HepG2 (cell line): Measurements from ENCODE around the gene CD68. TPM values are rescaled to one million over a fixed set of nuclear protein-coding genes. Genes with fewer than 3 reads are reported as not detected.

Source experiments
- ARNT2 ChIP-seq: sonication (generic); formaldehyde crosslinking; IDR thresholded peaks from 2 replicates; pipeline ENCODE4 v1.8.0; 2022; ENCODE audit warnings: mild to moderate bottlenecking, low read depth, missing genetic modification reagents, moderate library complexity
- CENPX ChIP-seq: sonication (generic); formaldehyde crosslinking; IDR thresholded peaks from 2 replicates; pipeline ENCODE4 v1.9.0; 2021; ENCODE audit warnings: mild to moderate bottlenecking, missing genetic modification reagents, moderate library complexity
- CREB1 ChIP-seq, 2 experiments: fragments of 450-650 bp in 1 of 2; IDR thresholded peaks; 2 replicates each; pipeline ENCODE4 v1.6.1; 2016 to 2017; ENCODE audit warnings: control low read depth in 1 of 2, mild to moderate bottlenecking in 1 of 2, missing compliant biosample characterization in 1 of 2, missing genetic modification characterization in 1 of 2
- DR1 ChIP-seq: sonication (generic); formaldehyde crosslinking; IDR thresholded peaks from 2 replicates; pipeline ENCODE4 v1.8.0; 2021; ENCODE audit warnings: mild to moderate bottlenecking, missing genetic modification reagents, inconsistent platforms
- ETV6 ChIP-seq: sonication (generic); formaldehyde crosslinking; conservative IDR thresholded peaks from 2 replicates; pipeline ENCODE4 v1.4.0; 2020; ENCODE audit warnings: missing genetic modification reagents
- KLF9 ChIP-seq: IDR thresholded peaks from 2 replicates; pipeline ENCODE4 v1.6.1; 2016; ENCODE audit warnings: low read depth
- MLLT10 ChIP-seq: sonication (generic); formaldehyde crosslinking; IDR thresholded peaks from 2 replicates; pipeline ENCODE4 v1.4.0; 2020; ENCODE audit warnings: missing genetic modification reagents
- MXD4 ChIP-seq: IDR thresholded peaks from 2 replicates; pipeline ENCODE4 v1.6.1; 2016; ENCODE audit warnings: mild to moderate bottlenecking, missing biosample characterization, missing genetic modification reagents
- NFATC3 ChIP-seq: sonication (generic); formaldehyde crosslinking; IDR thresholded peaks from 2 replicates; pipeline ENCODE4 v1.5.1; 2020; ENCODE audit warnings: mild to moderate bottlenecking, missing genetic modification reagents
- NFE2L2 ChIP-seq: fragments of 150-350 bp; IDR thresholded peaks from 2 replicates; pipeline ENCODE4 v1.6.1; 2014; ENCODE audit warnings: low read length
- REL ChIP-seq: sonication (generic); formaldehyde crosslinking; conservative IDR thresholded peaks from 2 replicates; pipeline ENCODE4 v1.8.0; 2022; ENCODE audit warnings: mild to moderate bottlenecking, missing genetic modification reagents, moderate library complexity
- RELA ChIP-seq: sonication (generic); formaldehyde crosslinking; IDR thresholded peaks from 2 replicates; pipeline ENCODE4 v1.4.0; 2020; ENCODE audit warnings: missing genetic modification reagents
- SALL2 ChIP-seq: sonication (generic); formaldehyde crosslinking; IDR thresholded peaks from 2 replicates; pipeline ENCODE4 v1.8.1; 2023; ENCODE audit warnings: mild to moderate bottlenecking, missing genetic modification reagents, inconsistent platforms
- YEATS2 ChIP-seq: sonication (generic); formaldehyde crosslinking; IDR thresholded peaks from 2 replicates; pipeline ENCODE4 v1.4.0; 2020; ENCODE audit warnings: missing genetic modification reagents, borderline replicate concordance
- ZGPAT ChIP-seq: IDR thresholded peaks from 2 replicates; pipeline ENCODE4 v1.6.1; 2016; ENCODE audit warnings: mild to moderate bottlenecking
- ZNF142 ChIP-seq: sonication (generic); formaldehyde crosslinking; IDR thresholded peaks from 2 replicates; pipeline ENCODE4 v1.4.0; 2020; ENCODE audit warnings: missing genetic modification reagents
- ZNF230 ChIP-seq: sonication (generic); formaldehyde crosslinking; IDR thresholded peaks from 2 replicates; pipeline ENCODE4 v1.4.0; 2020; ENCODE audit warnings: mild to moderate bottlenecking, missing genetic modification reagents
- ZNF672 ChIP-seq: sonication (generic); formaldehyde crosslinking; IDR thresholded peaks from 2 replicates; pipeline ENCODE4 v1.8.1; 2022; ENCODE audit warnings: missing genetic modification reagents
- polyA plus RNA-seq, 8 experiments: library from polyadenylated mRNA; depleted of rRNA in 3 of 8; stranded (reverse) in 7 of 8; unstranded in 1 of 8; fragments of >200 nt; fragmentation: Illumina TruSeq in 4 of 8; extraction: Trizol in 4 of 8; gene quantifications; 2 replicates each; pipeline versions ENCODE4 v1.2.1 to v1.2.3, GENCODE V29; 2011 to 2016; ENCODE audit warnings: low read depth in 4 of 8, missing spikeins in 1 of 8, mixed read lengths in 1 of 8; ENCODE audit not compliant: insufficient read depth in 1 of 8
- total RNA-seq, 5 experiments: library from RNA; depleted of rRNA; stranded (reverse); fragments of >200 nt; fragmentation: Illumina TruSeq; extraction: Trizol; gene quantifications; 2 replicates each; pipeline ENCODE4 v1.2.3, GENCODE V29; 2016; ENCODE audit warnings: low read depth in 1 of 5
- TF ChIP-seq, protein P1 (sequence below): sonication (generic); formaldehyde crosslinking; IDR thresholded peaks from 2 replicates; pipeline ENCODE4 v1.4.0; 2020; ENCODE audit warnings: missing genetic modification reagents, borderline replicate concordance
- TF ChIP-seq, protein P2 (sequence below): sonication (generic); formaldehyde crosslinking; IDR thresholded peaks from 2 replicates; pipeline ENCODE4 v1.8.0; 2022; ENCODE audit warnings: mild to moderate bottlenecking, missing genetic modification reagents, moderate library complexity

CD68 gene
- total and polyA plus RNA-seq, 2 of the 13 experiments (the other 11 are each of a cell fraction or from before 2014, with no cell fraction given), result 10.3 to 104 TPM

GRCh38 chr17:7572588-7573323 lies 6.7 kb upstream of the CD68 start (continued):
- peak; percentile 20; the same call in 1 of the 2 replicates for TF ChIP-seq MXD4 (CRISPR knock-in tag)
- TF ChIP-seq ZGPAT, result peak; percentile 96
- TF ChIP-seq DR1 (CRISPR knock-in tag), result peak; percentile 99
- TF ChIP-seq MLLT10 (CRISPR knock-in tag), result no peak
- TF ChIP-seq NFE2L2, result no peak
- TF ChIP-seq RELA, result 0 out of 2 replicates have a peak, but pooled peaks have one; percentile 45
- TF ChIP-seq SALL2 (CRISPR knock-in tag), result 0 out of 2 replicates have a peak, but pooled peaks have one; percentile 19
- peak; percentile 97 for TF ChIP-seq CREB1 (IDR thresholded peaks at IDR 0.05)
- TF ChIP-seq CREB1 (CRISPR knock-in tag; IDR thresholded peaks at IDR 0.05), result peak; percentile 99
- TF ChIP-seq ARNT2 (CRISPR knock-in tag), result no peak; the same call in none of the 2 replicates
- peak; percentile 17; the same call in 1 of the 2 replicates for TF ChIP-seq ZNF142 (CRISPR knock-in tag)
- TF ChIP-seq, protein P1, sequence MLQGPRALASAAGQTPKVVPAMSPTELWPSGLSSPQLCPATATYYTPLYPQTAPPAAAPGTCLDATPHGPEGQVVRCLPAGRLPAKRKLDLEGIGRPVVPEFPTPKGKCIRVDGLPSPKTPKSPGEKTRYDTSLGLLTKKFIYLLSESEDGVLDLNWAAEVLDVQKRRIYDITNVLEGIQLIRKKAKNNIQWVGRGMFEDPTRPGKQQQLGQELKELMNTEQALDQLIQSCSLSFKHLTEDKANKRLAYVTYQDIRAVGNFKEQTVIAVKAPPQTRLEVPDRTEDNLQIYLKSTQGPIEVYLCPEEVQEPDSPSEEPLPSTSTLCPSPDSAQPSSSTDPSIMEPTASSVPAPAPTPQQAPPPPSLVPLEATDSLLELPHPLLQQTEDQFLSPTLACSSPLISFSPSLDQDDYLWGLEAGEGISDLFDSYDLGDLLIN (CRISPR knock-in tag), result no peak
- TF ChIP-seq CENPX (CRISPR knock-in tag), result no peak
- 0 out of 2 replicates have a peak, but pooled peaks have one; percentile 41 for TF ChIP-seq KLF9
- TF ChIP-seq ETV6, result no peak
- TF ChIP-seq YEATS2 (CRISPR knock-in tag), result no peak; the same call in 1 of the 2 replicates
- TF ChIP-seq, protein P2, sequence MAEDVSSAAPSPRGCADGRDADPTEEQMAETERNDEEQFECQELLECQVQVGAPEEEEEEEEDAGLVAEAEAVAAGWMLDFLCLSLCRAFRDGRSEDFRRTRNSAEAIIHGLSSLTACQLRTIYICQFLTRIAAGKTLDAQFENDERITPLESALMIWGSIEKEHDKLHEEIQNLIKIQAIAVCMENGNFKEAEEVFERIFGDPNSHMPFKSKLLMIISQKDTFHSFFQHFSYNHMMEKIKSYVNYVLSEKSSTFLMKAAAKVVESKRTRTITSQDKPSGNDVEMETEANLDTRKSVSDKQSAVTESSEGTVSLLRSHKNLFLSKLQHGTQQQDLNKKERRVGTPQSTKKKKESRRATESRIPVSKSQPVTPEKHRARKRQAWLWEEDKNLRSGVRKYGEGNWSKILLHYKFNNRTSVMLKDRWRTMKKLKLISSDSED, result no peak
- TF ChIP-seq REL, result peak; percentile 83; the same call in 1 of the 2 replicates
- peak; percentile 61; the same call in 1 of the 2 replicates for TF ChIP-seq ZNF672
- 0 out of 2 replicates have a peak, but pooled peaks have one; percentile 75 for TF ChIP-seq ZNF230 (CRISPR knock-in tag)
- TF ChIP-seq NFATC3 (CRISPR knock-in tag), result peak; percentile 68; the same call in 1 of the 2 replicates
